SJSA1 (cell line): Measurements from ENCODE around the gene FGFBP3. TPM values are rescaled to one million over a fixed set of nuclear protein-coding genes. Genes with fewer than 3 reads are reported as not detected.

ENCODE experiments used
- DNase-seq, 2 experiments: peaks; one replicate each; pipeline ENCODE4 v3.0.0-alpha.2; 2015 to 2020; ENCODE audit warnings: low spot score in 2 of 2, low read depth in 1 of 2
- H3K27ac ChIP-seq: fragments of 250-450 bp; sonication (Bioruptor Pico); 2 replicates; pipeline ENCODE4 v1.5.1; 2020; ENCODE audit warnings: mild to moderate bottlenecking, moderate library complexity
- H3K27me3 ChIP-seq: fragments of 250-450 bp; sonication (Bioruptor Pico); replicated peaks from 2 replicates; pipeline ENCODE4 v1.5.1; 2020; ENCODE audit warnings: mild to moderate bottlenecking, moderate library complexity
- H3K36me3 ChIP-seq: fragments of 250-450 bp; sonication (Bioruptor Pico); 2 replicates; pipeline ENCODE4 v1.5.1; 2020; ENCODE audit warnings: mild to moderate bottlenecking
- H3K4me1 ChIP-seq: fragments of 250-450 bp; sonication (Bioruptor Pico); replicated peaks from 2 replicates; pipeline ENCODE4 v1.6.1; 2021; ENCODE audit warnings: mild to moderate bottlenecking
- H3K4me3 ChIP-seq: fragments of 250-450 bp; sonication (Bioruptor Pico); 2 replicates; pipeline ENCODE4 v1.5.1; 2020; ENCODE audit warnings: mild to moderate bottlenecking
- H3K9me3 ChIP-seq: fragments of 250-450 bp; sonication (Bioruptor Pico); replicated peaks from 2 replicates; pipeline ENCODE4 v1.5.1; 2020; ENCODE audit warnings: mild to moderate bottlenecking
- total RNA-seq: library from RNA; depleted of rRNA; stranded (reverse); fragments of >200 nt; shearing (Covaris generic); gene quantifications from 2 replicates; pipeline ENCODE4 v1.2.3, GENCODE V29; 2014; rRNA removed

FGFBP3 gene
- total RNA-seq, 1 experiment from 2014 or later: not detected

DNA sequence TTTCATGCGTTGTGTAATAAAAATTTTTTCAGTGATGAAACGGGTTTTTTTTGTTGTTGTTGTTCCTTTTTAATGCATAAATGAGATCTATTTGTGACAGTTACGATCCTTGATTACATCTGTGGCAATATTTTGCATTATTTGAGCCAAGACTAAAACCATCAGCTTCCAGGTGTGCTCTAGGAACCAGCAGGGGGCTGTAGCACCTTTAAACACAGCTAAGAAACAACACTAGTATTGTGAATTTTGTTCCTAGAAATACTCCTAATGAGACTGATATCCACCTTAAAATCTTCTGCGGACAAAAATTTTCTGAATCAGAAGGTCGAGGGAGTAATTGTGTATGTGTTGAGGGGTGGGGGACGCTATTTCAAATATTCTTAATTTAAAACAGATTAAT lies 52.6 kb downstream of the FGFBP3 start:
- no peak for DNase-seq
- H3K36me3 ChIP-seq: peaks cover 68% of the 10 kb centered on the region
- no peak overlapping the region for H3K27ac ChIP-seq
- no peak overlapping the region for H3K4me3 ChIP-seq
- H3K9me3 ChIP-seq: no peaks in the 10 kb centered on the region
- H3K4me1 ChIP-seq: no peaks in the 10 kb centered on the region
- no peaks in the 10 kb centered on the region for H3K27me3 ChIP-seq

Other genes starting within 250 kb of the FGFBP3 start
- 21.9 and 23.8 TPM in 2 replicates for gene TNKS2, start 111.1 kb downstream of the FGFBP3 start, total RNA-seq
- 22.4 and 36.1 TPM in 2 replicates for gene BTAF1, start 14.3 kb upstream of the FGFBP3 start, total RNA-seq